H9 (cell line): ENCODE measurements around the gene FPR2. TPM values are rescaled to one million over a fixed set of nuclear protein-coding genes. Genes with fewer than 3 reads are reported as not detected.

ENCODE experiments used
- DNase-seq: peaks from one replicate; pipeline ENCODE4 v3.0.0-alpha.2; 2017
- H2AFZ ChIP-seq: one replicate; pipeline ENCODE4 v1.6.1; 2013; ENCODE audit warnings: mild to moderate bottlenecking, low read length, control low read depth, moderate library complexity
- H2AK5ac ChIP-seq: 2 replicates; pipeline ENCODE4 v1.6.1; 2013; ENCODE audit warnings: low read length, control low read depth, mixed read lengths; ENCODE audit not compliant: insufficient read length
- H2BK120ac ChIP-seq: one replicate; pipeline ENCODE4 v1.6.1; 2013; ENCODE audit warnings: low read depth, mild to moderate bottlenecking, low read length, control low read depth, inconsistent platforms; ENCODE audit not compliant: poor library complexity, severe bottlenecking
- H2BK12ac ChIP-seq: 2 replicates; pipeline ENCODE4 v1.6.1; 2013; ENCODE audit warnings: low read length, control low read depth, mixed read lengths, low read depth; ENCODE audit not compliant: insufficient read length
- H2BK15ac ChIP-seq: 2 replicates; pipeline ENCODE4 v1.6.1; 2013; ENCODE audit warnings: low read depth, low read length, control low read depth
- H2BK20ac ChIP-seq: one replicate; pipeline ENCODE4 v1.6.1; 2013; ENCODE audit warnings: low read depth, mild to moderate bottlenecking, low read length, control low read depth, inconsistent platforms; ENCODE audit not compliant: poor library complexity, severe bottlenecking
- H2BK5ac ChIP-seq: 2 replicates; pipeline ENCODE4 v1.6.1; 2013; ENCODE audit warnings: low read length, control low read depth, mixed read lengths; ENCODE audit not compliant: insufficient read length
- H3K14ac ChIP-seq: 2 replicates; pipeline ENCODE4 v1.6.1; 2013; ENCODE audit warnings: low read length, control low read depth; ENCODE audit not compliant: insufficient read depth
- H3K18ac ChIP-seq: 2 replicates; pipeline ENCODE4 v1.6.1; 2013; ENCODE audit warnings: low read depth, mild to moderate bottlenecking, mixed read lengths, low read length, control low read depth; ENCODE audit not compliant: insufficient read length
- H3K23ac ChIP-seq: 2 replicates; pipeline ENCODE4 v1.6.1; 2013; ENCODE audit warnings: low read length, control low read depth, mixed read lengths, low read depth; ENCODE audit not compliant: insufficient read length
- H3K23me2 ChIP-seq: 2 replicates; pipeline ENCODE4 v1.6.1; 2013; ENCODE audit warnings: low read depth, mild to moderate bottlenecking, mixed read lengths, low read length, control low read depth; ENCODE audit not compliant: insufficient read length, poor library complexity, severe bottlenecking
- H3K27ac ChIP-seq: 2 replicates; pipeline ENCODE4 v1.5.1; 2013; ENCODE audit warnings: low read length, control low read depth, mixed read lengths, low read depth; ENCODE audit not compliant: insufficient read length
- H3K27me3 ChIP-seq: 2 replicates; pipeline ENCODE4 v1.6.1; 2013; ENCODE audit warnings: low read length, control low read depth, inconsistent platforms; ENCODE audit not compliant: insufficient read depth
- H3K4ac ChIP-seq: 2 replicates; pipeline ENCODE4 v1.6.1; 2013; ENCODE audit warnings: low read depth, mild to moderate bottlenecking, control low read depth, inconsistent platforms, low read length, moderate library complexity
- H3K4me1 ChIP-seq: 2 replicates; pipeline ENCODE4 v1.6.1; 2013; ENCODE audit warnings: low read length, control low read depth, inconsistent platforms; ENCODE audit not compliant: insufficient read depth
- H3K4me2 ChIP-seq: 2 replicates; pipeline ENCODE4 v1.6.1; 2013; ENCODE audit warnings: low read length, control low read depth, mixed read lengths; ENCODE audit not compliant: insufficient read length, insufficient read depth
- H3K56ac ChIP-seq: 2 replicates; pipeline ENCODE4 v1.6.1; 2013; ENCODE audit warnings: low read depth, mild to moderate bottlenecking, mixed read lengths, low read length, control low read depth; ENCODE audit not compliant: insufficient read length
- H3K79me1 ChIP-seq: 2 replicates; pipeline ENCODE4 v1.6.1; 2013; ENCODE audit warnings: low read depth, mild to moderate bottlenecking, moderate library complexity, low read length, control low read depth, inconsistent platforms; ENCODE audit not compliant: insufficient read depth, poor library complexity, severe bottlenecking
- H3K79me2 ChIP-seq: 2 replicates; pipeline ENCODE4 v1.6.1; 2013; ENCODE audit warnings: low read length, control low read depth, inconsistent platforms; ENCODE audit not compliant: insufficient read depth
- H3K9ac ChIP-seq: 2 replicates; pipeline ENCODE4 v1.6.1; 2013; ENCODE audit warnings: low read length, control low read depth, mixed read lengths; ENCODE audit not compliant: insufficient read length; ENCODE audit errors: extremely low read depth
- H3K9me3 ChIP-seq: one replicate; pipeline ENCODE4 v1.6.1; 2013; ENCODE audit warnings: low read depth, low read length, inconsistent platforms; ENCODE audit not compliant: control insufficient read depth
- H3T11ph ChIP-seq: one replicate; pipeline ENCODE4 v1.6.1; 2013; ENCODE audit warnings: mild to moderate bottlenecking, low read length, control low read depth, inconsistent platforms
- H4K20me1 ChIP-seq: one replicate; pipeline ENCODE4 v1.6.1; 2013; ENCODE audit not compliant: control insufficient read depth, insufficient read length, insufficient read depth
- H4K5ac ChIP-seq: 2 replicates; pipeline ENCODE4 v1.6.1; 2013; ENCODE audit warnings: low read depth, mild to moderate bottlenecking, mixed read lengths, low read length, control low read depth; ENCODE audit not compliant: insufficient read length
- H4K8ac ChIP-seq: replicated peaks from 2 replicates; pipeline ENCODE4 v1.6.1; 2013; ENCODE audit warnings: low read length, control low read depth, mixed read lengths, low read depth; ENCODE audit not compliant: insufficient read length
- H4K91ac ChIP-seq: 2 replicates; pipeline ENCODE4 v1.6.1; 2013; ENCODE audit warnings: low read depth, mild to moderate bottlenecking, moderate library complexity, mixed read lengths, low read length, control low read depth; ENCODE audit not compliant: insufficient read length
- H3K27ac Mint-ChIP-seq, 3 experiments: 2 replicates in 2 of 3; 3 replicates in 1 of 3; pipeline ENCODE4 v1.8.0; 2020 to 2021; ENCODE audit warnings: mixed read lengths in 3 of 3, mild to moderate bottlenecking in 1 of 3, moderate library complexity in 1 of 3
- H3K27me3 Mint-ChIP-seq: 2 replicates; pipeline ENCODE4 v1.8.0; 2021; ENCODE audit warnings: low read depth, mild to moderate bottlenecking, moderate library complexity, mixed read lengths
- H3K36me3 Mint-ChIP-seq, 3 experiments: 2 replicates in 2 of 3; 3 replicates in 1 of 3; pipeline ENCODE4 v1.8.0; 2020 to 2021; ENCODE audit warnings: low read depth in 3 of 3, mixed read lengths in 3 of 3; ENCODE audit not compliant: insufficient read depth in 1 of 3
- H3K4me1 Mint-ChIP-seq, 2 experiments: 2 replicates each; pipeline ENCODE4 v1.8.0; 2020; ENCODE audit warnings: mixed read lengths in 2 of 2
- H3K4me3 Mint-ChIP-seq, 2 experiments: 2 replicates in 1 of 2; 3 replicates in 1 of 2; pipeline ENCODE4 v1.8.0; 2020 to 2021; ENCODE audit warnings: mild to moderate bottlenecking in 2 of 2, mixed read lengths in 2 of 2, moderate library complexity in 1 of 2
- H3K9me3 Mint-ChIP-seq, 2 experiments: 2 replicates in 1 of 2; 3 replicates in 1 of 2; pipeline ENCODE4 v1.8.0; 2020; ENCODE audit warnings: mild to moderate bottlenecking in 2 of 2, mixed read lengths in 2 of 2, moderate library complexity in 1 of 2
- CTCF ChIP-seq: fragments of 200-600 bp; sonication (generic); conservative IDR thresholded peaks from 3 replicates; pipeline ENCODE4 v1.8.0; 2021; ENCODE audit warnings: antibody characterized with exemption, mild to moderate bottlenecking
- WGBS: extraction: QIAGEN DNeasy Blood & Tissue Kit; methylation state at CpG from one replicate; pipeline ENCODE4 v1.1.7; 2013; ENCODE audit warnings: missing lambda C conversion rate, low lambda C conversion rate, mixed read lengths; ENCODE audit not compliant: insufficient read length; ENCODE audit errors: extremely low coverage; 5-methylcytosine and 5-hydroxymethylcytosine counted together
- total RNA-seq: library from RNA; stranded (reverse); gene quantifications from 2 replicates; pipeline ENCODE4 v1.2.1, GENCODE V29; 2021

Gene FPR2
- total RNA-seq, 1 experiment from 2014 or later: not detected

- Histone ChIP-seq H2BK20ac (no peak overlapping the region), H4K8ac (no peak overlapping the region), H2BK15ac (no peak overlapping the region), H3K4ac (no peak overlapping the region), H3T11ph (no peak overlapping the region), H3K23ac (no peak overlapping the region), H3K79me1 (no peaks in the 10 kb centered on the region), H3K4me2 (no peak overlapping the region), H2AK5ac (no peak overlapping the region), H3K4me1 (no peaks in the 10 kb centered on the region), H3K9me3 (no peaks in the 10 kb centered on the region), H3K23me2 (no peaks in the 10 kb centered on the region), H4K5ac (no peak overlapping the region), H2BK12ac (no peak overlapping the region), H3K27me3 (no peaks in the 10 kb centered on the region), H4K20me1 (no peaks in the 10 kb centered on the region), H3K18ac (no peak overlapping the region), H2BK120ac (no peak overlapping the region), H3K56ac (no peak overlapping the region), H3K14ac (no peak overlapping the region), H3K9ac (no peak overlapping the region), H3K27ac (no peak overlapping the region), H2AFZ (no peak overlapping the region), H3K79me2 (no peaks in the 10 kb centered on the region), H4K91ac (no peak overlapping the region), H2BK5ac (no peak overlapping the region)
- peaks cover 35 to 85% of the 10 kb centered on the region in 2 experiments for H3K9me3 Mint-ChIP-seq
- no peaks in the 10 kb centered on the region for H3K4me1 Mint-ChIP-seq
- no peak for TF ChIP-seq CTCF
- peaks cover 16% of the 10 kb centered on the region for H3K27me3 Mint-ChIP-seq
- H3K4me3 Mint-ChIP-seq: no peak overlapping the region
- WGBS: no CpG with 5 or more reads among the region's 7 CpGs
- H3K36me3 Mint-ChIP-seq: peaks cover 0 to 2% (median 0%) of the 10 kb centered on the region in 3 experiments; a peak in 1 of 7 replicates
- DNase-seq: no peak
- H3K27ac Mint-ChIP-seq: no peak overlapping the region
Observed at GRCh38 chr19:51746731-51747130, 14.2 kb upstream of the FPR2 start.
